ENCODE results near the gene PRKN.
"Not testable (repeated sequence)": the region's sequence is repeated elsewhere in the genome, so short reads cannot be mapped to it uniquely, and the experiment has no call there.

The PRKN gene

GRCh38 chr6:162680367-162680766, 47.2 kb downstream of the PRKN start:
- Histone ChIP-seq H3K4me2 (ENCODE audit: low read depth, low read length) (no peak overlapping the region), H3K79me2 (ENCODE audit: low read length) (no peaks in the 10 kb centered on the region), H3K4me3 (ENCODE audit: low read length) (no peak overlapping the region), H3F3A (ENCODE audit: insufficient read depth, low read length) (no peaks in the 10 kb centered on the region), H2AFZ (ENCODE audit: low read length) (no peak overlapping the region), H3K27me3 (replicated peaks; ENCODE audit: insufficient read depth, low read length) (no peaks in the 10 kb centered on the region), H3K27ac (ENCODE audit: low read length) (no peak overlapping the region), H3K9me2 (replicated peaks; ENCODE audit: insufficient read depth, low read length) (no peaks in the 10 kb centered on the region), H3K9me3 (replicated peaks; ENCODE audit: insufficient read depth, low read length) (no peaks in the 10 kb centered on the region), H3K4me1 (ENCODE audit: low read length) (no peaks in the 10 kb centered on the region), H3K9ac (ENCODE audit: low read length) (no peak overlapping the region), H4K20me1 (ENCODE audit: insufficient read depth, low read length) (no peaks in the 10 kb centered on the region), H3K36me3 (replicated peaks; ENCODE audit: insufficient read depth, low read length) (no peaks in the 10 kb centered on the region)
- TF ChIP-seq EZH2phosphoT487 (IDR thresholded peaks at IDR 0.05; ENCODE audit: low read length) (no peak), EZH2 (optimal IDR thresholded peaks at IDR 0.05; ENCODE audit: low read depth, low read length) (no peak), CTCF (IDR thresholded peaks at IDR 0.05; ENCODE audit: low read length) (no peak)
- DNase-seq = no peak

- DNase-seq = no peak
- no peak overlapping the region for H3K27ac ChIP-seq (ENCODE audit: low read length)
- no peaks in the 10 kb centered on the region for H3K9me2 ChIP-seq (replicated peaks; ENCODE audit: insufficient read depth, low read length)
- H3K4me2 ChIP-seq (ENCODE audit: low read depth, low read length) = no peak overlapping the region
- no peak overlapping the region for H3K9ac ChIP-seq (ENCODE audit: low read length)
- H3K4me3 ChIP-seq (ENCODE audit: low read length) = no peak overlapping the region
- no peaks in the 10 kb centered on the region for H4K20me1 ChIP-seq (ENCODE audit: insufficient read depth, low read length)
- no peak overlapping the region for H2AFZ ChIP-seq (ENCODE audit: low read length)
- no peaks in the 10 kb centered on the region for H3F3A ChIP-seq (ENCODE audit: insufficient read depth, low read length)
- no peaks in the 10 kb centered on the region for H3K9me3 ChIP-seq (replicated peaks; ENCODE audit: insufficient read depth, low read length)
- H3K27me3 ChIP-seq (replicated peaks; ENCODE audit: insufficient read depth, low read length) = no peaks in the 10 kb centered on the region
- no peaks in the 10 kb centered on the region for H3K36me3 ChIP-seq (replicated peaks; ENCODE audit: insufficient read depth, low read length)
- no peaks in the 10 kb centered on the region for H3K4me1 ChIP-seq (ENCODE audit: low read length)
- no peak for TF ChIP-seq CTCF (IDR thresholded peaks at IDR 0.05; ENCODE audit: low read length)
- no peak for TF ChIP-seq EZH2 (optimal IDR thresholded peaks at IDR 0.05; ENCODE audit: low read depth, low read length)
- TF ChIP-seq EZH2phosphoT487 (IDR thresholded peaks at IDR 0.05; ENCODE audit: low read length) = no peak
- H3K79me2 ChIP-seq (ENCODE audit: low read length) = no peaks in the 10 kb centered on the region
Measured at GRCh38 chr6:162679681-162680080, 47.9 kb downstream of the PRKN start.

GRCh38 chr6:162678896-162679295, 48.7 kb downstream of the PRKN start:
- H3K27ac ChIP-seq (ENCODE audit: low read length); DNase-seq; H3K36me3 ChIP-seq (replicated peaks; ENCODE audit: insufficient read depth, low read length); H3K9me3 ChIP-seq (replicated peaks; ENCODE audit: insufficient read depth, low read length); H2AFZ ChIP-seq (ENCODE audit: low read length); H3K9me2 ChIP-seq (replicated peaks; ENCODE audit: insufficient read depth, low read length); H3K9ac ChIP-seq (ENCODE audit: low read length); H3K27me3 ChIP-seq (replicated peaks; ENCODE audit: insufficient read depth, low read length); H3K4me2 ChIP-seq (ENCODE audit: low read depth, low read length); H4K20me1 ChIP-seq (ENCODE audit: insufficient read depth, low read length); H3F3A ChIP-seq (ENCODE audit: insufficient read depth, low read length); H3K4me3 ChIP-seq (ENCODE audit: low read length); H3K79me2 ChIP-seq (ENCODE audit: low read length); H3K4me1 ChIP-seq (ENCODE audit: low read length): not testable (repeated sequence)

GRCh38 chr6:162675503-162675902, 52.1 kb downstream of the PRKN start:
- Histone ChIP-seq H3K9me2 (replicated peaks; ENCODE audit: insufficient read depth, low read length) (no peaks in the 10 kb centered on the region), H3K9me3 (replicated peaks; ENCODE audit: insufficient read depth, low read length) (no peaks in the 10 kb centered on the region), H3K27me3 (replicated peaks; ENCODE audit: insufficient read depth, low read length) (no peaks in the 10 kb centered on the region), H4K20me1 (ENCODE audit: insufficient read depth, low read length) (no peaks in the 10 kb centered on the region), H3K4me1 (ENCODE audit: low read length) (no peaks in the 10 kb centered on the region), H3K36me3 (replicated peaks; ENCODE audit: insufficient read depth, low read length) (no peaks in the 10 kb centered on the region), H3K79me2 (ENCODE audit: low read length) (no peaks in the 10 kb centered on the region), H3K9ac (ENCODE audit: low read length) (no peak overlapping the region), H3F3A (ENCODE audit: insufficient read depth, low read length) (no peaks in the 10 kb centered on the region), H3K4me2 (ENCODE audit: low read depth, low read length) (no peak overlapping the region), H3K27ac (ENCODE audit: low read length) (no peak overlapping the region), H3K4me3 (ENCODE audit: low read length) (no peak overlapping the region), H2AFZ (ENCODE audit: low read length) (no peak overlapping the region)
- DNase-seq = no peak
- no peak for TF ChIP-seq CTCF (IDR thresholded peaks at IDR 0.05; ENCODE audit: low read length)
- TF ChIP-seq EZH2phosphoT487 (IDR thresholded peaks at IDR 0.05; ENCODE audit: low read length) = no peak
- TF ChIP-seq EZH2 (optimal IDR thresholded peaks at IDR 0.05; ENCODE audit: low read depth, low read length) = no peak
